K562 (cell line): Measurements from ENCODE around the gene PALLD. TPM values are rescaled to one million over a fixed set of nuclear protein-coding genes. Genes with fewer than 3 reads are reported as not detected.
A peak's percentile ranks its signal among the peaks of the same experiment; 100 is the strongest.

ENCODE experiments used
- MED1 ChIP-seq: sonication (generic); formaldehyde crosslinking; IDR thresholded peaks from 2 replicates; pipeline ENCODE4 v1.8.1; 2023; ENCODE audit warnings: missing genetic modification reagents, borderline replicate concordance
- RAD21 ChIP-seq, 2 experiments: fragments of 250-450 bp in 1 of 2; fragments of 450-650 bp in 1 of 2; sonication (Bioruptor Pico) in 1 of 2; formaldehyde crosslinking in 1 of 2; IDR thresholded peaks in 1 of 2; conservative IDR thresholded peaks in 1 of 2; 2 replicates each; pipeline versions ENCODE4 v1.4.0 to v1.8.0; 2020 to 2022; ENCODE audit warnings: mild to moderate bottlenecking in 2 of 2, moderate library complexity in 1 of 2
- REST ChIP-seq, 2 experiments: fragments of 450-650 bp; formaldehyde crosslinking in 1 of 2; IDR thresholded peaks; 2 replicates each; pipeline versions ENCODE4 v1.4.0 to v1.6.1; 2014 to 2020; ENCODE audit warnings: mild to moderate bottlenecking in 2 of 2, borderline replicate concordance in 1 of 2, low read depth in 1 of 2
- polyA plus RNA-seq, 8 experiments: library from polyadenylated mRNA; depleted of rRNA in 4 of 8; stranded (reverse) in 5 of 8; unstranded in 3 of 8; fragments of >200 nt; fragmentation: Nextera tagmentation in 2 of 8; fragmentation: Illumina TruSeq in 1 of 8; extraction: Ambion mirVana in 2 of 8; extraction: Trizol in 1 of 8; gene quantifications; 2 replicates each; pipeline versions ENCODE4 v1.2.1 to v1.2.3, GENCODE V29; 2011 to 2014; ENCODE audit warnings: inconsistent platforms in 1 of 8, missing spikeins in 1 of 8
- total RNA-seq, 7 experiments: library from RNA; depleted of rRNA in 6 of 7; stranded (reverse); fragments of >200 nt in 6 of 7; fragmentation: Illumina TruSeq in 2 of 7; extraction: Trizol in 2 of 7; gene quantifications; 2 replicates each; pipeline versions ENCODE4 v1.2.1 to v1.2.3, GENCODE V29; 2011 to 2021; ENCODE audit warnings: low replicate concordance in 1 of 7

PALLD gene
- total and polyA plus RNA-seq, 9 of the 15 experiments (the other 6 are each of a cell fraction or from before 2014, with no cell fraction given), result 0.01 to 0.35 (median 0.06) TPM; not detected in 3

- TF ChIP-seq REST (IDR thresholded peaks at IDR 0.05; ENCODE audit: borderline replicate concordance) (peak; percentile 5; the same call in 1 of the 2 replicates), REST (CRISPR knock-in tag; IDR thresholded peaks at IDR 0.05; ENCODE audit: low read depth) (no peak), MED1 (CRISPR knock-in tag) (no peak), RAD21 (CRISPR knock-in tag; conservative IDR thresholded peaks at IDR 0.05 in 1 of 2, IDR thresholded peaks at IDR 0.05 in 1 of 2) (peak; percentile 56 to 69)
Measured at GRCh38 chr4:168551945-168552695, 55.3 kb downstream of the PALLD start (continued).
